GM23338 (cell line): Measurements from ENCODE around the gene LMNA. TPM values are rescaled to one million over a fixed set of nuclear protein-coding genes. Genes with fewer than 3 reads are reported as not detected.

Source experiments
- ATAC-seq: fragments of 200-7000 bp; cut with Tn5 transposase; 3 replicates; pipeline ENCODE4 v1.9.1; 2020
- DNase-seq: peaks from one replicate; pipeline ENCODE4 v3.0.0-alpha.2; 2015; ENCODE audit warnings: low spot score
- H2AFZ ChIP-seq: fragments of 200-600 bp; sonication (generic); 2 replicates; pipeline ENCODE4 v1.8.0; 2016; ENCODE audit warnings: antibody characterized with exemption, mild to moderate bottlenecking, moderate library complexity
- H3F3A ChIP-seq: fragments of 200-600 bp; sonication (generic); replicated peaks from 2 replicates; pipeline ENCODE4 v1.8.0; 2017; ENCODE audit warnings: antibody characterized with exemption, mixed run types, low read depth
- H3K27ac ChIP-seq: fragments of 200-600 bp; sonication (generic); 2 replicates; pipeline ENCODE4 v1.6.1; 2016; ENCODE audit warnings: low read depth
- H3K27me3 ChIP-seq: fragments of 200-600 bp; sonication (generic); 2 replicates; pipeline ENCODE4 v1.8.0; 2016; ENCODE audit warnings: mild to moderate bottlenecking, mixed run types, moderate library complexity; ENCODE audit not compliant: insufficient read depth
- H3K36me3 ChIP-seq: fragments of 200-600 bp; sonication (generic); 2 replicates; pipeline ENCODE4 v1.8.0; 2016; ENCODE audit warnings: mild to moderate bottlenecking; ENCODE audit not compliant: insufficient read depth
- H3K4me1 ChIP-seq: fragments of 200-600 bp; sonication (generic); 2 replicates; pipeline ENCODE4 v1.8.0; 2016; ENCODE audit warnings: mild to moderate bottlenecking, moderate library complexity; ENCODE audit not compliant: insufficient read depth
- H3K4me2 ChIP-seq: fragments of 200-600 bp; sonication (generic); 2 replicates; pipeline ENCODE4 v1.7.1; 2017; ENCODE audit warnings: mixed run types
- H3K4me3 ChIP-seq: fragments of 200-600 bp; sonication (generic); 2 replicates; pipeline ENCODE4 v1.6.1; 2016; ENCODE audit warnings: mixed run types
- H3K79me2 ChIP-seq: fragments of 200-600 bp; sonication (generic); replicated peaks from 2 replicates; pipeline ENCODE4 v1.8.0; 2017; ENCODE audit warnings: mild to moderate bottlenecking; ENCODE audit not compliant: insufficient read depth
- H3K9me2 ChIP-seq: fragments of 200-600 bp; sonication (generic); 2 replicates; pipeline ENCODE4 v1.8.0; 2017; ENCODE audit not compliant: insufficient read depth
- H4K20me1 ChIP-seq: fragments of 200-600 bp; sonication (generic); replicated peaks from 2 replicates; pipeline ENCODE4 v1.8.0; 2017; ENCODE audit warnings: mild to moderate bottlenecking; ENCODE audit not compliant: insufficient read depth
- H3K27ac Mint-ChIP-seq: 2 replicates; pipeline ENCODE4 v1.8.0; 2020; ENCODE audit warnings: inconsistent platforms, mild to moderate bottlenecking, moderate library complexity, mixed read lengths
- H3K27me3 Mint-ChIP-seq: 3 replicates; pipeline ENCODE4 v1.8.0; 2022; ENCODE audit warnings: low read depth, mild to moderate bottlenecking, moderate library complexity, mixed read lengths, inconsistent platforms; ENCODE audit not compliant: insufficient read depth, poor library complexity
- H3K36me3 Mint-ChIP-seq: 3 replicates; pipeline ENCODE4 v1.8.0; 2021; ENCODE audit warnings: low read depth, mild to moderate bottlenecking, inconsistent platforms, moderate library complexity, mixed read lengths
- H3K4me1 Mint-ChIP-seq: 3 replicates; pipeline ENCODE4 v1.8.0; 2020; ENCODE audit warnings: mild to moderate bottlenecking, inconsistent platforms, mixed read lengths
- H3K4me3 Mint-ChIP-seq: 3 replicates; pipeline ENCODE4 v1.8.0; 2021; ENCODE audit warnings: moderate library complexity, mild to moderate bottlenecking, inconsistent platforms, mixed read lengths
- H3K9me3 Mint-ChIP-seq: 3 replicates; pipeline ENCODE4 v1.8.0; 2020; ENCODE audit warnings: moderate library complexity, mild to moderate bottlenecking, inconsistent platforms, mixed read lengths
- CREB1 ChIP-seq: fragments of 250-450 bp; sonication (Bioruptor Pico); IDR thresholded peaks from 2 replicates; pipeline ENCODE4 v1.5.0; 2020; ENCODE audit warnings: low read depth, mild to moderate bottlenecking, moderate library complexity
- CTCF ChIP-seq, 2 experiments: fragments of 200-600 bp in 1 of 2; sonication (generic) in 1 of 2; conservative IDR thresholded peaks; 2 replicates each; pipeline versions ENCODE4 v1.5.1 to v1.6.1; 2016 to 2017; ENCODE audit warnings: antibody characterized with exemption in 2 of 2, low read depth in 2 of 2, mild to moderate bottlenecking in 2 of 2, moderate library complexity in 1 of 2
- ETS1 ChIP-seq: IDR thresholded peaks from 2 replicates; pipeline ENCODE4 v1.6.1; 2016; ENCODE audit warnings: antibody characterized with exemption
- EZH2 ChIP-seq: fragments of 200-600 bp; sonication (generic); IDR thresholded peaks from one replicate; pipeline ENCODE4 v1.8.0; 2017; ENCODE audit warnings: antibody characterized with exemption, mild to moderate bottlenecking, low read depth; ENCODE audit not compliant: unreplicated experiment
- EZH2phosphoT487 ChIP-seq: fragments of 200-600 bp; sonication (generic); IDR thresholded peaks from one replicate; pipeline ENCODE4 v1.8.1; 2018; ENCODE audit warnings: antibody characterized with exemption; ENCODE audit not compliant: unreplicated experiment
- JUNB ChIP-seq: IDR thresholded peaks from one replicate; pipeline ENCODE4 v1.6.1; 2016; ENCODE audit warnings: antibody characterized with exemption; ENCODE audit not compliant: unreplicated experiment
- NANOG ChIP-seq: IDR thresholded peaks from 2 replicates; pipeline ENCODE4 v1.6.1; 2016; ENCODE audit warnings: antibody characterized with exemption, borderline replicate concordance
- POLR2AphosphoS5 ChIP-seq: IDR thresholded peaks from 2 replicates; pipeline ENCODE4 v1.6.1; 2016; ENCODE audit warnings: antibody characterized with exemption, low read depth
- REST ChIP-seq: IDR thresholded peaks from one replicate; pipeline ENCODE4 v1.6.1; 2018; ENCODE audit warnings: antibody characterized with exemption; ENCODE audit not compliant: unreplicated experiment
- STAT1 ChIP-seq: IDR thresholded peaks from one replicate; pipeline ENCODE4 v1.6.1; 2016; ENCODE audit warnings: antibody characterized with exemption; ENCODE audit not compliant: unreplicated experiment
- ZNF114 ChIP-seq: fragments of 250-450 bp; sonication (Bioruptor Pico); IDR thresholded peaks from 2 replicates; pipeline ENCODE4 v1.5.0; 2020; ENCODE audit warnings: mild to moderate bottlenecking, moderate library complexity
- ZNF331 ChIP-seq: fragments of 250-450 bp; sonication (Bioruptor Pico); IDR thresholded peaks from 2 replicates; pipeline ENCODE4 v1.5.0; 2020; ENCODE audit warnings: low read depth, mild to moderate bottlenecking, moderate library complexity
- ZNF462 ChIP-seq: fragments of 250-450 bp; sonication (Bioruptor Pico); IDR thresholded peaks from 2 replicates; pipeline ENCODE4 v1.5.0; 2020; ENCODE audit warnings: mild to moderate bottlenecking, moderate library complexity
- polyA plus RNA-seq: library from polyadenylated mRNA; unstranded; fragments of >200 nt; fragmentation: Nextera tagmentation; extraction: Ambion mirVana; gene quantifications from 2 replicates; pipeline ENCODE4 v1.2.1, GENCODE V29; 2016
- total RNA-seq: library from RNA; depleted of rRNA; stranded (reverse); fragments of >200 nt; shearing (Covaris generic); gene quantifications from 2 replicates; pipeline ENCODE4 v1.2.3, GENCODE V29; 2014

The LMNA gene
- total and polyA plus RNA-seq, 2 experiments from 2014 or later, result 35.5 to 56.3 TPM

GRCh38 chr1:156099282-156099681 lies 15.2 kb upstream of the LMNA start:
- peaks cover 37% of the 10 kb centered on the region for H3K4me1 Mint-ChIP-seq
- Histone ChIP-seq H3K36me3 (no peaks in the 10 kb centered on the region), H2AFZ (no peak overlapping the region), H3K4me3 (no peak overlapping the region), H3K4me2 (no peak overlapping the region), H3K9me2 (no peaks in the 10 kb centered on the region), H3K27me3 (no peaks in the 10 kb centered on the region), H4K20me1 (0 out of 2 replicates have a peak, but pooled peaks cover 6% of the 10 kb centered on the region), H3K27ac (no peak overlapping the region), H3K79me2 (no peaks in the 10 kb centered on the region), H3K4me1 (peaks cover 14% of the 10 kb centered on the region), H3F3A (peaks cover 9% of the 10 kb centered on the region)
- no peaks in the 10 kb centered on the region for H3K9me3 Mint-ChIP-seq
- peaks cover 15% of the 10 kb centered on the region for H3K27me3 Mint-ChIP-seq
- H3K27ac Mint-ChIP-seq, result no peak overlapping the region
- no peak for ATAC-seq
- H3K4me3 Mint-ChIP-seq, result no peak overlapping the region
- no peak for DNase-seq
- TF ChIP-seq STAT1 (no peak), ZNF114 (CRISPR knock-in tag) (no peak), EZH2 (no peak), JUNB (no peak), ETS1 (no peak), ZNF462 (no peak), POLR2AphosphoS5 (no peak), ZNF331 (no peak), NANOG (no peak), CREB1 (CRISPR knock-in tag) (no peak), REST (no peak), CTCF (conservative IDR thresholded peaks at IDR 0.05; ENCODE audit: low read depth in 2 of 2) (no peak), EZH2phosphoT487 (no peak)
- H3K36me3 Mint-ChIP-seq, result no peaks in the 10 kb centered on the region; the same call in 2 of the 3 replicates
